GM10248 (cell line): ENCODE measurements around the gene NEURL1.

ENCODE experiments used
- CTCF ChIA-PET: fragments of 300-600 bp; sonication (Branson Sonifier 250); formaldehyde crosslinking; extraction: SDS; loops from one replicate; lab custom pipeline; 2021; ENCODE audit warnings: antibody characterized with exemption; lab: Yijun Ruan, JAX
- POLR2A ChIA-PET: fragments of 350-650 bp; sonication (Branson Sonifier 250); formaldehyde crosslinking; extraction: SDS; loops from one replicate; lab custom pipeline; 2020; ENCODE audit warnings: antibody characterized with exemption; lab: Yijun Ruan, JAX
- DNase-seq: peaks from one replicate; pipeline ENCODE4 v3.0.0; 2012; ENCODE audit errors: extremely low spot score
- TF ChIP-seq, protein P1 (sequence below): IDR thresholded peaks from 2 replicates; pipeline ENCODE4 v1.5.1; 2012; ENCODE audit warnings: mild to moderate bottlenecking, low read depth; ENCODE audit errors: extremely low read depth, missing control alignments, control extremely low read depth

The NEURL1 gene

DNA sequence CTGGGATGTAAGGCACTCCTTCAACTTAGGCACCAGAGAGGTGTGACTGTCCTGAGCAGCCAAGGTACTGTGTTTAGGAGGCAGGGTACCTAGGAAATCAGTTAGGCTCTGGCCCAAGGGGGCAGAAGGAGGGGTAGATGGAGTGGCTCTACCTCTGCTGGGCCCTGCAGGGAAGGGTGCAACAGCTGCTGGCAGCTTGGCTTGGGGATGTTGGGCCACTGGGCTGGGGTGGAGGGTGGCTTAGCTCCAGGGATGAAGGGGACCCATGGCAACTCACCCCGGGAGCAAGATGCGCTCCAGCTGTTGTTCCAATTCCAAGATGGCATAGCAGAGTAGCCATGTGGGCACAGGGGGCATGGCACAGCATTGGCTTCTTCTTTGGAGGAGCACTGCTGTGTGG lies 42.1 kb downstream of the NEURL1 start:
- CTCF ChIA-PET, result interaction anchor here (1.2 to 1.7 kb wide), 4 partner anchors 11 to 71 kb away, joined by 3 to 6 read pairs (median 4); no protein-coding TSS in a partner anchor
- POLR2A ChIA-PET, result no interaction called here
- TF ChIP-seq, protein P1, sequence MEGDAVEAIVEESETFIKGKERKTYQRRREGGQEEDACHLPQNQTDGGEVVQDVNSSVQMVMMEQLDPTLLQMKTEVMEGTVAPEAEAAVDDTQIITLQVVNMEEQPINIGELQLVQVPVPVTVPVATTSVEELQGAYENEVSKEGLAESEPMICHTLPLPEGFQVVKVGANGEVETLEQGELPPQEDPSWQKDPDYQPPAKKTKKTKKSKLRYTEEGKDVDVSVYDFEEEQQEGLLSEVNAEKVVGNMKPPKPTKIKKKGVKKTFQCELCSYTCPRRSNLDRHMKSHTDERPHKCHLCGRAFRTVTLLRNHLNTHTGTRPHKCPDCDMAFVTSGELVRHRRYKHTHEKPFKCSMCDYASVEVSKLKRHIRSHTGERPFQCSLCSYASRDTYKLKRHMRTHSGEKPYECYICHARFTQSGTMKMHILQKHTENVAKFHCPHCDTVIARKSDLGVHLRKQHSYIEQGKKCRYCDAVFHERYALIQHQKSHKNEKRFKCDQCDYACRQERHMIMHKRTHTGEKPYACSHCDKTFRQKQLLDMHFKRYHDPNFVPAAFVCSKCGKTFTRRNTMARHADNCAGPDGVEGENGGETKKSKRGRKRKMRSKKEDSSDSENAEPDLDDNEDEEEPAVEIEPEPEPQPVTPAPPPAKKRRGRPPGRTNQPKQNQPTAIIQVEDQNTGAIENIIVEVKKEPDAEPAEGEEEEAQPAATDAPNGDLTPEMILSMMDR, result no peak
- DNase-seq, result no peak

DNA sequence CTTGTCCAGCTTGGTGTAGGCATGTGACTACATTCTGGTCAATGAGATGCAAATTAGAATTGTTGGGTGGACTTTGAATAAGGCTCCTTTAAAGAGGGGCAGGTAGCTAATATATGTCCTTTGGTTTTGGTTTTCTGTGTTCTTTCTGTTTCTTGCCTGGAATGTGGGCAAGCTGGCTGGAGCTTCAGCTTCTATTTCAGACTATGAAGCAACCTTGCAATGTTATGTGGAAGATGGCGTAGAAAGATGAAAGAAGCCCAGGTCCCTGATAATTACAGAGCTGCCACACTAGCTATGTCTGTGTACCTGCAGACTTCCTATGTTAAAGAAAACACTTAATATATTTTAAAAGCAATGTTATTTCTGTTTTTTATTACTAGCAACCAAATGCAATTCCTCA lies 46.2 kb downstream of the NEURL1 start:
- no peak for DNase-seq
- POLR2A ChIA-PET, result no interaction called here
- CTCF ChIA-PET, result interaction anchor here (1.1 kb wide), 2 partner anchors 9 to 25 kb away, joined by 3 to 6 read pairs; no protein-coding TSS in a partner anchor
- TF ChIP-seq, protein P1, result no peak

DNA sequence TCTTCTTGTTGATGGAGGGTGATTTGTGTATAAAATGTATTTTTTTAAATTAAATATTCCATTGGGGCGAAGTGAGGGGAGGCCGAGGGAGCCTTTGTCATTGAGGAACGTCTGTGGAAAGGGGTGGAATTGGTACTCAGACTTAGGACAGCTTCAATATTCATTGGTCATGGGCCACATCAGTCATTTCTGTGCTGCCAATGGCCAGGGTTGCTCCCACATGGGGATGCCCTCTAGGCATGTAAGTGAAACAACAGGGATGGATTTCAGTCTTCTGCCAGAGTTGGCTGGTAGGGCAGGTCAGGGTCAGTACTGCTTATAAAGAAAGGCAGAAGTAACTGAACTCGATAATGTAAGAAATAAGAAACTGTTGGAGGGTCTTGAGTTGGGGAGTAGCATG lies 47.2 kb downstream of the NEURL1 start:
- POLR2A ChIA-PET, result no interaction called here
- DNase-seq, result no peak
- CTCF ChIA-PET, result interaction anchor here (1.1 kb wide), 1 partner anchor 24 kb away, joined by 6 read pairs; no protein-coding TSS in a partner anchor
- TF ChIP-seq, protein P1, result no peak

DNA sequence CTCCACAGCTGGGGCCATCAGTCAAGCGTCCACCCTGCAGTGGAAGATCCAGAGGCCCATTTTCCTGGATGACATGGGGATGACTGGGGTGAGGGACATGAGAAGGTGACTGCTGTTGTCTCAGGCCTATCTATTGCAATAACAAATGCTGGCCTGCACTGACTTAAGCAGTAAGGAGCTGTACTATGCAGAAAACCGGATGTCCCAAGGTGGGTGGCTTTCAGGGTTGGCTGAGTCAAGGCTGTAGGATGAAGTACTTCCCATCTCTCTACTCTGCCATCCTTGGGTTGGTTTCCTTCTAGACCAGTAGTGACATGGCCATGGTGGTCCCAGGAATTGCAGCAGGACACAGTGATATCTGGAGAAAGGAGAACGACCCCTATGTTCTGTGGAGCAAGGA lies 48.1 kb downstream of the NEURL1 start:
- ChIA-PET CTCF (interaction anchor here (1.0 to 1.9 kb wide), 6 partner anchors 9 to 124 kb away, joined by 3 to 9 read pairs (median 4); no protein-coding TSS in a partner anchor), POLR2A (no interaction called here)
- TF ChIP-seq, protein P1, result no peak
- DNase-seq, result peak; percentile 6

DNA sequence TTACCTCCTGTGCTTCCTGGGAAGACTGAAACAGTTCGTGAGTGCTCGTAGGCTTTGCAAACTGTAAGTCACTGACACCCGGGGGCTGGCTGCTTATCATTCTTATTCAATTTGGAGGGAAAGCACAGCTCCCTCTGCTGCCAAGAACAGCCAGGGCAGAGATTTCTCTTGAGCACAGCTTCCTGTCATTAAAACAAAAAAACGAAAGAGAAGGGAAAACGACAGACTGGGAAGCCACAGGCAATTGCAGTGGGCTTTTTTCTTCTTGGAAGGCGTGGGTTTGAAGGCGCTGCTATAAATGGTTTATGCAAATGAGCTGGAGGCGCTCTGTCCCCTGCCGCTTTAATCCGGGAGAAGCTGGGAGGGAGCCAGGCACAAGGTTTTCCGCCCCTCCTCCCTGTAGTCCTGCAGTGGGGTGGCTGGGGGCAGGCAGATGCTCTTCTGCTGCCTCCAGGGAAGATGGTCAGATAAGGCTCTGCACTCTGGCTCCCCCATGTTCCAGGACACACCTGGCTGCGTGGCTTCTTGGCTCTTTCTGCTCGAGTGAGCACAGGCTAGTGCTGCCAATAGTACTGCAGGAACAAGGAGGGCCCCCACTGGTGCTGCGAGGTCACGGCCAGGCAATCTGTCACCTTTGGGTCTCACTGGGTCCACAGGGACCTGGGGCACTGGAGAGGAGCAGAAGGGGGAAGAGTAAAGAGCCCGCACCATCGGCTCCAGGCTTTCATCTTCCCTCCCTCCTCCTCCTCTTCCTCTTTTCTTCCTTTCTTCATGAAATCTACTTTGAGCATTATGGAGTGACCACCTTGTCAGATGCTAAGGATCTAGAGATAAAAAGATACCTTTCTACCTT lies 49.5 kb downstream of the NEURL1 start:
- ChIA-PET POLR2A (no interaction called here), CTCF (interaction anchor here (0.8 to 1.9 kb wide), 11 partner anchors 8 to 125 kb away, joined by 3 to 9 read pairs (median 4); no protein-coding TSS in a partner anchor)
- DNase-seq, result peak; percentile 50
- TF ChIP-seq, protein P1, result peak; percentile 58

DNA sequence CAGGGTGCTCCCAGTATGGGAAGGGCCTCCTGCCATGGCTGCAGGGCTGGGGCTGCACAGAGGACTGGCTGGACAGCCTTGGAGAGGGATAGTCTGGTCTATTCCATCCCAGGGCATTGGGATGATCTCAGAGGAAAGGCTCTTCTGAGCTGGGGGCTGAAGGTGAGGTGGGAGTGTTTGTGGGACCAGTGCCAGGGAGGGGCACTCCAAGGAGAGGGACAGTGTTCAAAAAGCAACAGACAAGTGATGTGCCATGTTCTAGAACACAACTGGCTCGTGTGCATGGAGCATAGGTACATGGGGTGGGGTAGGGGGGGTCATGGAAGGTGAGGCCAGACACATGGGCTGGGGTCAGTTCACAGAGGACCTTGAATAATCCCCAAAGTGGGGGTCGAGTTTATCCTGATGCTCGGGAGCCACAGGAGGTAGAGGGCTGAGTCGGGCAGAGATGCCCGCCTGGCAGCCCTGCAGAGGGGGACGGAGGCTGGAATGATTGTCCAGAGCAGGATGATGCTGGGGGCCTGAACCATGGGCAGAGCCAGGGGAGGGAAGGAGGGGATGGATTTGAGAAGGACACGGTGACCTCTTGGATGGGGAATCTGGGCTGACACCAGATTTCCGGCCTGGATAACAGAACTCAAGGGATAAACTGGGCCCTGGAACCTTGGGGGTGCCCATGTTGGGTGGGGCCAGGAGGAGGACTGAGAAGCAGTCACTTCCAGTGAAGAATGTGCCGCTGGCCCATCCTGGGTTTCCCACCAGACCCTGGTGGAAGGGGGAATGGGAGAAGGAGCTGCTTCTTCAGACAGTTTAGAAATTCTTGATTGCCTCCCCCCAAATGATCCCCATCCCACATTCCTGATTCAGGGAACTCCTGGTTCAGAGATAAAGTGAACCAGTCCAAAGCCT lies 50.4 kb downstream of the NEURL1 start:
- CTCF ChIA-PET, result interaction anchor here (0.7 to 1.9 kb wide), 4 partner anchors 12 to 58 kb away, joined by 3 to 7 read pairs (median 4); no protein-coding TSS in a partner anchor
- DNase-seq, result peak; percentile 8
- POLR2A ChIA-PET, result no interaction called here
- TF ChIP-seq, protein P1, result no peak
